Cardiac fibroblast (primary cell): ENCODE measurements around the gene ADAMTS17.

Experiments
- DNase-seq, 2 donors: peaks; one replicate each; pipeline versions ENCODE4 v3.0.0 to v3.0.0-alpha.2; 2010; ENCODE audit warnings: low read depth in 2 of 2
- H3K4me3 ChIP-seq, 2 donors: replicated peaks in 1 of 2; 1 replicate in 1 of 2; 2 replicates in 1 of 2; pipeline ENCODE4 v1.5.1; 2011; ENCODE audit warnings: low read depth in 2 of 2, low read length in 2 of 2, mild to moderate bottlenecking in 2 of 2, moderate library complexity in 1 of 2
- TF ChIP-seq, protein P1 (sequence below): IDR thresholded peaks from one replicate; pipeline ENCODE4 v1.5.1; 2011; ENCODE audit warnings: low read depth, mild to moderate bottlenecking, low read length, inconsistent platforms

ADAMTS17 gene

DNA sequence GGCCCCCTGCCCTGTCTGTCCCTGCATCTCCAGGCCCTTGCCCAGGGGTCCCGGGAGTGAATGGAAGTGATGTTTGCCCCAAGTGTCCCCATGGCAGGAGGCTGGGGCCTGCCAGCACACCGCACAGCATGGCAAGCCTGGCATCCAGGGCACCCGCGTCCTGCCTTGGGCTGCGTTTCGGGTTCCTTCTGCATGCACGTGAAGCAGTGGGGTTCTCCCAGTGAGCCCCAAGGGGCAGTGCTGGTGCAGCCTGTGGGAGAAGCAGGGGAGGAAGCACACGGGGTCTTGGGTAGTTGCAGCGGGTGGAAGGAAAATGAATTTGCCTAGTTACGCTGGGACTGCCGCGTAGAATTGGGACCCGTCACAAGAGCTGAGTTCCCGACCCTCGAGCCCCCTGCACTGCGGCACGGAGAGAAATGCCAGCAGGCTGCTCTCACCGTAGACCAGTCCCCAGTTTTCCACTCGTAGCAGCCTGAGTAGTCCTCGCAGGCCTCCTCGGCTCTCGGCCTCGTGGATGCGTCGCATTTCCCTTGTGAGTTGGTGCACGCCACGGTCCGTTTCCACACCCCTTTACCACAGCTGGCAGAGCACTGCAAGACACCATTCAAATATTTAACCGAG is 349.1 kb downstream of the ADAMTS17 start:
- TF ChIP-seq, protein P1, sequence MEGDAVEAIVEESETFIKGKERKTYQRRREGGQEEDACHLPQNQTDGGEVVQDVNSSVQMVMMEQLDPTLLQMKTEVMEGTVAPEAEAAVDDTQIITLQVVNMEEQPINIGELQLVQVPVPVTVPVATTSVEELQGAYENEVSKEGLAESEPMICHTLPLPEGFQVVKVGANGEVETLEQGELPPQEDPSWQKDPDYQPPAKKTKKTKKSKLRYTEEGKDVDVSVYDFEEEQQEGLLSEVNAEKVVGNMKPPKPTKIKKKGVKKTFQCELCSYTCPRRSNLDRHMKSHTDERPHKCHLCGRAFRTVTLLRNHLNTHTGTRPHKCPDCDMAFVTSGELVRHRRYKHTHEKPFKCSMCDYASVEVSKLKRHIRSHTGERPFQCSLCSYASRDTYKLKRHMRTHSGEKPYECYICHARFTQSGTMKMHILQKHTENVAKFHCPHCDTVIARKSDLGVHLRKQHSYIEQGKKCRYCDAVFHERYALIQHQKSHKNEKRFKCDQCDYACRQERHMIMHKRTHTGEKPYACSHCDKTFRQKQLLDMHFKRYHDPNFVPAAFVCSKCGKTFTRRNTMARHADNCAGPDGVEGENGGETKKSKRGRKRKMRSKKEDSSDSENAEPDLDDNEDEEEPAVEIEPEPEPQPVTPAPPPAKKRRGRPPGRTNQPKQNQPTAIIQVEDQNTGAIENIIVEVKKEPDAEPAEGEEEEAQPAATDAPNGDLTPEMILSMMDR: no peak
- no peak for DNase-seq
- no peak overlapping the region for H3K4me3 ChIP-seq

GRCh38 chr15:99989095-99989494 is 352.7 kb downstream of the ADAMTS17 start:
- H3K4me3 ChIP-seq: no peak overlapping the region
- DNase-seq: no peak
- TF ChIP-seq, protein P1: no peak

DNA sequence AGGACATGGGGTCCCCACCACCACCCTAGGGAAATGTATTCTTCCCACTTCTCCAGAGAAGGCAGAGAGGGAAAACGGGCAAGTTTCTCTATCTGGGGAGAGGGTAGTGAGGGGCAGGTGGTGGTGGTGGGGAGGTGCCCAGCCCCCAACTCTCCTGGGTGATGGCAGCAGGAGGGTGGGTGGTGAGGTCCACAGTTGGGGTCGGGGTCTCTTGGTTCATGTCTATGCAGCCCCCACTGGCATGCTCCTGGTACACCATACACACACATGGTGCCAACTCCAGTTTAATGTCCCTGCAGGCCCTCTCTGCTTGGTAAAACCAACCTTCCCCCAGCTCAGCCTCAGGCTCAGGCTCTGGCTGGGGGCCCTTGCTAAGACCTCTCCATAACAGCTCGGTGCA is 354.1 kb downstream of the ADAMTS17 start:
- TF ChIP-seq, protein P1: no peak
- no peak for DNase-seq
- no peak overlapping the region for H3K4me3 ChIP-seq

DNA sequence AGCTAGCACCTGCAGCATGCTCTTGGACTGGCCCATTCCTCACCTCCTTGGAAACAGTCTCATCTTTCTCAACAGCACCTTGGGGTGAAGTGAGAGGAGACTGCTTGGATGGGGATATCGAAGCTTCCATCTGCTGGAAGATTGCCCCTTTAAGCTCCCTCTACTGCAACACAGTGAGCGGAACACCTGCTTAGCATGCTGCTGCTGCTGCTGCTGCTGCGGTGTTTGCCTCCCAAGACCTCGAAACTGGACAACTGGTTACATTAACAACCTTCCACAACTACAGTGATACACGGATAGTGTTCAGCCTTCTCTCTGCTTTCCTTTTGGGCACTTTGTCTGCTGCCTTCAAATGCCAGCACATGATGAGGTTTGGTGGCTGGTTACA is 354.7 kb downstream of the ADAMTS17 start:
- TF ChIP-seq, protein P1: no peak
- H3K4me3 ChIP-seq: no peak overlapping the region
- no peak for DNase-seq

GRCh38 chr15:99986297-99987118 is 355.3 kb downstream of the ADAMTS17 start:
- no peak overlapping the region for H3K4me3 ChIP-seq
- no peak for DNase-seq
- TF ChIP-seq, protein P1: no peak

DNA sequence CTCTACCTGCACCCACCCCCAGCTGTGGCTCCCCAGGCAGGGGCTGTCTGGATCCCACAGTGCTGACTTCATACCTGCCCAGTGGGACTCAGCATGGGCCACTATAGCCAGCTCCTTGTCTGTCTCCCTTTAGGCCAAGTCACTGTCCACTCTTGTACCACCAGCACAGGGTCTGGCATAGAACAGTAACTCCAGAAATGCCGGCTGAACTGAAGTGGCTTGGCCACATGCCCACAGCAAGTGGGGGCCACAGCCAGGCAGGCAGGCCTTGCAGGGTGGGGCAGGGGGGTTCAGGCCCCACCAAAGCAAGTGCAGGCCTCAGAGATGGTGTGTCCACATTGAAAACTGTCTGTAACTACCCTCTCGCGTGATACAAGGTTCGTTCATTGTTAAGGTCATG is 355.9 kb downstream of the ADAMTS17 start:
- TF ChIP-seq, protein P1: no peak
- DNase-seq: no peak
- H3K4me3 ChIP-seq: no peak overlapping the region
